Measurements from ENCODE around the gene SEZ6. TPM values are rescaled to one million over a fixed set of nuclear protein-coding genes. Genes with fewer than 3 reads are reported as not detected.

Gene SEZ6
- total RNA-seq, 1 donor from 2014 or later = not detected

DNA sequence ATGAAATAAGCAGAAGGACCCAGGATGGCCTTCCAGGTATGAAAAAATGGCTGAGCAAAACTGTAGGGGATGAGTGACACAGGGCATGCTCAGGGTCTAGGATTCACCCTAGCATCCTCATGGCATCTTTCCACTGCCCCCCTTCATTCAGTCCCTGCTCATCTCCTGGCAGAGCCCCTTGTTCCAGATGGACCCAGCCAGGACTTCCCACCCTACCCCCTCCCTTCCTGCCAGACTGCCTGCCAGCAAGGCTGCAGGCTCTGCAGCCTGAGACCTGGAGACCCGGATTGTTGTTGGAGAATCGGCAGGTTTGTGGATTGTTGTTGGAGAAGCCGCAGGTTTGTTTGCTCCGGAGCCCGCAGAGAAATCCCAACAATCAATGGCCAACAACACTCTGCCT, 6.6 kb downstream of the SEZ6 start:
- no peaks in the 10 kb centered on the region for H3K36me3 Mint-ChIP-seq
- TF ChIP-seq, protein P1, sequence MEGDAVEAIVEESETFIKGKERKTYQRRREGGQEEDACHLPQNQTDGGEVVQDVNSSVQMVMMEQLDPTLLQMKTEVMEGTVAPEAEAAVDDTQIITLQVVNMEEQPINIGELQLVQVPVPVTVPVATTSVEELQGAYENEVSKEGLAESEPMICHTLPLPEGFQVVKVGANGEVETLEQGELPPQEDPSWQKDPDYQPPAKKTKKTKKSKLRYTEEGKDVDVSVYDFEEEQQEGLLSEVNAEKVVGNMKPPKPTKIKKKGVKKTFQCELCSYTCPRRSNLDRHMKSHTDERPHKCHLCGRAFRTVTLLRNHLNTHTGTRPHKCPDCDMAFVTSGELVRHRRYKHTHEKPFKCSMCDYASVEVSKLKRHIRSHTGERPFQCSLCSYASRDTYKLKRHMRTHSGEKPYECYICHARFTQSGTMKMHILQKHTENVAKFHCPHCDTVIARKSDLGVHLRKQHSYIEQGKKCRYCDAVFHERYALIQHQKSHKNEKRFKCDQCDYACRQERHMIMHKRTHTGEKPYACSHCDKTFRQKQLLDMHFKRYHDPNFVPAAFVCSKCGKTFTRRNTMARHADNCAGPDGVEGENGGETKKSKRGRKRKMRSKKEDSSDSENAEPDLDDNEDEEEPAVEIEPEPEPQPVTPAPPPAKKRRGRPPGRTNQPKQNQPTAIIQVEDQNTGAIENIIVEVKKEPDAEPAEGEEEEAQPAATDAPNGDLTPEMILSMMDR (IDR thresholded peaks at IDR 0.05; ENCODE audit: unreplicated experiment) = no peak
- H3K27me3 Mint-ChIP-seq (ENCODE audit: low read depth) = peaks cover 79% of the 10 kb centered on the region
- no peaks in the 10 kb centered on the region for H3K4me1 Mint-ChIP-seq
- no peak for DNase-seq (ENCODE audit: low spot score in 2 of 2, unreplicated experiment in 2 of 2)
- no peak overlapping the region for H3K4me3 Mint-ChIP-seq
- no peaks in the 10 kb centered on the region for H3K9me3 Mint-ChIP-seq
- no peak overlapping the region for H3K27ac Mint-ChIP-seq

DNA sequence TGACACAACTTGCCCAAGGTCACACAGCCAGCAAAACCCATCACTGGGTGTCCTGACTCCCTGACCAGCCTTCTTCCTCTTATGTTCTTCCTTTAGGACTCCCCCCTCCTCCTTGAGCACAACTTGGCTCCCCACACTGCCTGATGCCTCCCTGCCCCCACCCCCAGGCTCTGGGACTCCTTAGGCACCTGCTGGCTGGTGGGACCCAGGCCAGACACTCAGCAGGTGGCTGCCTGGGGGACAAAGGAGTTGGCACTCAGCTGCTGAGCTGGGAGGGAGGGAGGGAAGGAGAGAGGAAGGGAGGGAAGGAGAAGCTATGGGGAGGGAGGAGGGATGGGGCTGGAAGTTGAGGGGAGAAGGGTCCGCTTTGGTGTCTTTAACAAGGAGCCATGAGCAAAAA, 8.0 kb downstream of the SEZ6 start:
- DNase-seq (ENCODE audit: low spot score in 2 of 2, unreplicated experiment in 2 of 2) = no peak
- H3K4me1 Mint-ChIP-seq = no peaks in the 10 kb centered on the region
- no peaks in the 10 kb centered on the region for H3K9me3 Mint-ChIP-seq
- peaks cover 71% of the 10 kb centered on the region for H3K27me3 Mint-ChIP-seq (ENCODE audit: low read depth)
- TF ChIP-seq, protein P1 (IDR thresholded peaks at IDR 0.05; ENCODE audit: unreplicated experiment) = no peak
- no peak overlapping the region for H3K4me3 Mint-ChIP-seq
- H3K27ac Mint-ChIP-seq = no peak overlapping the region
- H3K36me3 Mint-ChIP-seq = no peaks in the 10 kb centered on the region

DNA sequence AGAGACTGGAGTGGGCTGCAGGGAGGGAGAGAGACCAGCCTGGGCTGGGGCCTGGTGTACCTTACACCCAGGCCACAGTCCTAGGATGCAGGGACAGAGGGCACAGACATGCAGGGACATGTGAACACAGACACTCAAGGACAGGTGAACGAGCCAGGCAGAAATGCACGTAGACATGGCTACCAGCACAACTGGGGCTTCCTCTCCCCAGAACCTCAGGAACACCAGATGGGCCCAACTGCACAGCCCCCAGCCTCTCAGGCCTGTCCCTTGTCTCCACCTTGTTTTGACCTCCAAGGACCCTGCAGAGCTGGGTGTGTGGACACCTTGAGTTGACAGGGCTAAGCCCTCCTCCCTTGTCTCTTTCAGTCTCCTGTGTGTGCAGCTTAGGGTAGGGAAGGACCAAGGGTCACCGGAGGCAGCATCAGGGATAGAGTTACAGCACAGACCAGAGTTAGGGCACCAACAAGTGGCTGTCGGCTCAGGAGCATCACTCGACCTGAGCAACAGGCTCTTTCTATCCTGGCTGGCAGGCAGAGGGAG, 9.2 kb downstream of the SEZ6 start:
- H3K27me3 Mint-ChIP-seq (ENCODE audit: low read depth) = peaks cover 65% of the 10 kb centered on the region
- H3K4me3 Mint-ChIP-seq = no peak overlapping the region
- TF ChIP-seq, protein P1 (IDR thresholded peaks at IDR 0.05; ENCODE audit: unreplicated experiment) = no peak
- H3K4me1 Mint-ChIP-seq = no peaks in the 10 kb centered on the region
- H3K36me3 Mint-ChIP-seq = no peaks in the 10 kb centered on the region
- H3K27ac Mint-ChIP-seq = no peak overlapping the region
- DNase-seq (ENCODE audit: low spot score in 2 of 2, unreplicated experiment in 2 of 2) = no peak
- H3K9me3 Mint-ChIP-seq = no peaks in the 10 kb centered on the region

DNA sequence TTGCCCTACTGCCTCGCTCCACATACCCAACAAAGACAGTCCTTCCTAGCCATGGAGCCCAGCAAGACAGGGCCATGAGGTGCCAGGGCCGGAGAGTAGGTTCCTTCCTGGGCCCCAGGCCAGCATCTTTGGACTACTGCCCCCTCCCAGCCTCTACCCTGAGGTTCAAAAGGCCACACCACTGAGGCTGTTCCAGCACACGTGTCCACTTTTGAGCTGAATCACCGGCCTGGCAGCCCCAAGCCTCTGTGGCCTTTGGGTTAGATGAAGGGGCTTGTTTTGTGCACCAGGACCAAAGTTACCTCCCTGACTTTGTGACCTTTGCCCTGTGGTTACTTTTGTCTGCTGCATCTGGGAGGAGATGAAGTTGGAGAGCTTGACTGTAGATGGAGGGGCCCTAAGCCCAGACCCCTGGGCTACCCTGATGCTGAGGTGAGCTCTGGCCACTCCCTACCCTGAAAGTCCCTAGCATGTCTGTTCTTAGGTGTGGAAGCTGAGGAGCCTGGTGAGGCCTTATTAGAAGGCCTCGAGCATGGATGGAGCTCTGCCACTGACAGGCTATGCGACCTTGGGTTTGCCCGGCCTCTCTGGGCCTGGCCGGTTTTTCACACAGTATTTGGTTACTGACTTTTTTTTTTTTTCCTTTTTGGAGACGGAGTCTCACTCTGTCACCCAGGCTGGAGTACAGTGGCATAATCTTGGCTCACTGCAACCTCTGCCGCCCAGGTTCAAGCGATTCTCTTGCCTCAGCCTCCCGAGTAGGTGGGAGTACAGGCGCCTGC, 12.0 kb downstream of the SEZ6 start:
- no peak overlapping the region for H3K4me3 Mint-ChIP-seq
- H3K27ac Mint-ChIP-seq = no peak overlapping the region
- H3K9me3 Mint-ChIP-seq = no peaks in the 10 kb centered on the region
- H3K36me3 Mint-ChIP-seq = no peaks in the 10 kb centered on the region
- H3K27me3 Mint-ChIP-seq (ENCODE audit: low read depth) = peaks cover 41% of the 10 kb centered on the region
- no peaks in the 10 kb centered on the region for H3K4me1 Mint-ChIP-seq
- no peak for DNase-seq (ENCODE audit: low spot score in 2 of 2, unreplicated experiment in 2 of 2)
- TF ChIP-seq, protein P1 (IDR thresholded peaks at IDR 0.05; ENCODE audit: unreplicated experiment) = no peak

DNA sequence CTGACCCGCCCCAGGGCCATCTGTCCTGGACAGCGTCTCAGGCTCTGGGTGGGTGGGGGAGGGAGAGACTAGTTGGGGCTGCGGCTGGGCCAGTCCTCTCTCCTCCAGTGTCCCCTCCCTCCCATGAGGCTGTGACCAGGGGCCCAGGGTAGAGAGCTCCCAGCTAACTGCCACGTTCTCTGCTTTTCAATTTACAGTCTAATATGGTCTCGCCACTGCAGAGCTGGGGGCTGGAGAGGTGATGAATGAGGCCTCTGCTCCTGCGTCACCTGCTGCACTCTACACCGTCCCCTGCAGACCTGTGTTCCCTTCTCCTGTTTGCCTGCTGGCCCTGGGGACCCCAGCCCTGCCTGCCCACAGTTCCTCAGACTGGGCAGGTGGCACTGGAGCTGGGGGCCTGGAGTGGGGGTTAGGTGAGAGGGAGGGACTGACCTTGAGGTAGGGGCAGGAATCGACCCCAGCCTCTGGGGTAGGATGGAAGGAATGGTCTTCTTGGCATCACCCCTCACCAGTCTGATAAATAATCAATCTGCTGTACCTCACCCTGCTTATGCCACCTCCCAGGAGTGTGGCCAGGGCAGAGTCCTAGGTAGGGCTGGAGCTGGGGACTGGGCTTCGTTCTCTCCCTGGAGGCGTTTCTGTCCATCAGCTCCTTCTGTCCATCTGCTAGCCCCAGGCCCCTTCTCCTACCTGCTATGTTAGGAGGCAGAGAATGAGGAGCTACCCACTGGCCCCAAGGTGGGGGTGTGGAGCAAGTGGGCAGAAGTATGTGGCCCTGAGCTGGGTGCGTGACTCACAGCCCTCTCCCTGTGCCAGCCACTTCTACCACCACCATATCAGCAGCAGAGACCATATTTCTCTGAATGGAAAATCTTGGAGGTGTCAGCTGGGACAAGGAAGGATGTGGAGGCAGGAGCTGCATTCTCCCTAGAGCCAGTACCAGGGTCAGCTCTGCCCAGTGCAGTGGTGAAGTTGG, 12.9 kb downstream of the SEZ6 start:
- no peak overlapping the region for H3K27ac Mint-ChIP-seq
- H3K36me3 Mint-ChIP-seq = no peaks in the 10 kb centered on the region
- TF ChIP-seq, protein P1 (IDR thresholded peaks at IDR 0.05; ENCODE audit: unreplicated experiment) = no peak
- H3K4me1 Mint-ChIP-seq = no peaks in the 10 kb centered on the region
- no peak for DNase-seq (ENCODE audit: low spot score in 2 of 2, unreplicated experiment in 2 of 2)
- no peaks in the 10 kb centered on the region for H3K9me3 Mint-ChIP-seq
- no peak overlapping the region for H3K4me3 Mint-ChIP-seq
- peaks cover 41% of the 10 kb centered on the region for H3K27me3 Mint-ChIP-seq (ENCODE audit: low read depth)
